ENCODE measurements around the gene FADS6.

The FADS6 gene

GRCh38 chr17:74892013-74892841 lies 1.2 kb downstream of the FADS6 start:
- no peak for DNase-seq (ENCODE audit: low read depth in 2 of 2)

- DNase-seq (ENCODE audit: low read depth in 2 of 2) = no peak
These were observed 2.9 kb downstream of the FADS6 start for GRCh38 chr17:74890554-74890953.

GRCh38 chr17:74888469-74888868 lies 5.0 kb downstream of the FADS6 start:
- no peak for DNase-seq (ENCODE audit: low read depth in 2 of 2)

GRCh38 chr17:74883241-74883745 lies 10.1 kb downstream of the FADS6 start:
- DNase-seq (ENCODE audit: low read depth in 2 of 2) = no peak

- DNase-seq (ENCODE audit: low read depth in 2 of 2) = no peak
These were observed 10.8 kb downstream of the FADS6 start for GRCh38 chr17:74882517-74883240.

GRCh38 chr17:74881073-74881472 lies 12.4 kb downstream of the FADS6 start:
- DNase-seq (ENCODE audit: low read depth in 2 of 2) = no peak

GRCh38 chr17:74879308-74879707 lies 14.1 kb downstream of the FADS6 start:
- DNase-seq (ENCODE audit: low read depth in 2 of 2) = no peak

- DNase-seq (ENCODE audit: low read depth in 2 of 2) = no peak
These were observed 14.8 kb downstream of the FADS6 start for GRCh38 chr17:74878658-74879057.

- no peak for DNase-seq (ENCODE audit: low read depth in 2 of 2)
These were observed 15.6 kb downstream of the FADS6 start for GRCh38 chr17:74877592-74878548.

- DNase-seq (ENCODE audit: low read depth in 2 of 2) = no peak
These were observed 17.3 kb downstream of the FADS6 start for GRCh38 chr17:74875977-74876593.

- DNase-seq (ENCODE audit: low read depth in 2 of 2) = no peak
These were observed 18.1 kb downstream of the FADS6 start for GRCh38 chr17:74875155-74875976.

GRCh38 chr17:74874615-74875037 lies 18.8 kb downstream of the FADS6 start:
- DNase-seq (ENCODE audit: low read depth in 2 of 2) = no peak

GRCh38 chr17:74873874-74874614 lies 19.4 kb downstream of the FADS6 start:
- no peak for DNase-seq (ENCODE audit: low read depth in 2 of 2)

- peak; percentile 97 to 98 for DNase-seq (ENCODE audit: low read depth in 2 of 2)
These were observed 20.2 kb downstream of the FADS6 start for GRCh38 chr17:74873037-74873873.

GRCh38 chr17:74872313-74873036 lies 21.0 kb downstream of the FADS6 start, which contains the start of gene FDXR:
FDXR (minus strand) TSS chr17:74872994; CDS start chr17:74872944, 50 bp downstream.
- DNase-seq (ENCODE audit: low read depth in 2 of 2) = no peak

GRCh38 chr17:74871356-74872076 lies 21.9 kb downstream of the FADS6 start:
- no peak for DNase-seq (ENCODE audit: low read depth in 2 of 2)

GRCh38 chr17:74870512-74870911 lies 22.9 kb downstream of the FADS6 start:
- DNase-seq (ENCODE audit: low read depth in 2 of 2) = no peak
